B cell (primary cell): ENCODE data around the gene ATP6V1F. TPM values are rescaled to one million over a fixed set of nuclear protein-coding genes. Genes with fewer than 3 reads are reported as not detected.

Experiments
- ATAC-seq: fragments of 200-7000 bp; cut with Tn5 transposase; one replicate; pipeline ENCODE4 v1.10.0; 2021; ENCODE audit warnings: low read depth, mild to moderate bottlenecking, moderate number of reproducible peaks, moderate library complexity
- CTCF ChIA-PET: fragments of 350-600 bp; sonication (Branson Sonifier 250); formaldehyde crosslinking; loops from one replicate; lab custom pipeline; 2021; ENCODE audit warnings: antibody characterized with exemption, inconsistent platforms; lab: Charles Lee
- POLR2A ChIA-PET: fragments of 350-600 bp; sonication (Branson Sonifier 250); formaldehyde crosslinking; loops from one replicate; lab custom pipeline; 2021; ENCODE audit warnings: antibody characterized with exemption; lab: Charles Lee
- DNase-seq: peaks from one replicate; pipeline ENCODE4 v3.0.0; 2013
- H2AFZ ChIP-seq: 2 replicates; pipeline ENCODE4 v1.6.1; 2012; ENCODE audit warnings: mild to moderate bottlenecking, low read depth, low read length; ENCODE audit not compliant: insufficient read depth, poor library complexity, severe bottlenecking
- H3K27ac ChIP-seq, 2 donors: 1 replicate in 1 of 2; 2 replicates in 1 of 2; pipeline ENCODE4 v1.5.1; 2012 to 2013; ENCODE audit warnings: low read length in 2 of 2, mild to moderate bottlenecking in 2 of 2, moderate library complexity in 1 of 2
- H3K27me3 ChIP-seq, 4 experiments: fragments of 200-600 bp in 1 of 4; sonication (generic) in 1 of 4; replicated peaks in 1 of 4; 1 replicate in 2 of 4; 2 replicates in 2 of 4; pipeline versions ENCODE4 v1.6.1 to v1.7.0; 2013 to 2016; ENCODE audit warnings: low read length in 3 of 4, mild to moderate bottlenecking in 2 of 4, mixed read lengths in 1 of 4, moderate library complexity in 1 of 4; ENCODE audit not compliant: insufficient read depth in 4 of 4, control insufficient read depth in 3 of 4; ENCODE audit errors: control extremely low read depth in 1 of 4
- H3K36me3 ChIP-seq, 2 experiments: replicated peaks in 1 of 2; 1 replicate in 1 of 2; 2 replicates in 1 of 2; pipeline versions ENCODE4 v1.6.1 to v1.7.1; 2013; ENCODE audit warnings: low read length in 1 of 2; ENCODE audit not compliant: insufficient read depth in 2 of 2, control insufficient read depth in 1 of 2; ENCODE audit errors: control extremely low read depth in 1 of 2, extremely low read depth in 1 of 2
- H3K4me1 ChIP-seq, 2 donors: fragments of 200-600 bp in 1 of 2; sonication (generic) in 1 of 2; 1 replicate in 1 of 2; 2 replicates in 1 of 2; pipeline versions ENCODE4 v1.5.1 to v1.6.1; 2013 to 2017; ENCODE audit warnings: low read length in 2 of 2; ENCODE audit not compliant: control insufficient read depth in 2 of 2, insufficient read depth in 2 of 2
- H3K4me2 ChIP-seq: replicated peaks from 2 replicates; pipeline ENCODE3; 2012; ENCODE audit warnings: mild to moderate bottlenecking, low read depth, low read length; ENCODE audit not compliant: poor library complexity, severe bottlenecking
- H3K4me3 ChIP-seq, 5 experiments: fragments of 200-600 bp in 1 of 5; sonication (generic) in 1 of 5; 1 replicate in 3 of 5; 2 replicates in 2 of 5; pipeline versions ENCODE4 v1.5.1 to v1.7.0; 2011 to 2016; ENCODE audit warnings: low read length in 4 of 5, mild to moderate bottlenecking in 4 of 5, low read depth in 2 of 5, control low read depth in 1 of 5, moderate library complexity in 1 of 5; ENCODE audit not compliant: insufficient read depth in 1 of 5; ENCODE audit errors: control extremely low read depth in 1 of 5, extremely low read depth in 1 of 5
- H3K79me2 ChIP-seq: fragments of 200-600 bp; sonication (generic); one replicate; pipeline ENCODE4 v1.6.0; 2016; ENCODE audit warnings: low read length; ENCODE audit not compliant: control insufficient read depth, insufficient read depth
- H3K9ac ChIP-seq: fragments of 200-600 bp; sonication (generic); 2 replicates; pipeline ENCODE4 v1.6.1; 2017; ENCODE audit warnings: mild to moderate bottlenecking, low read length, moderate library complexity
- H3K9me3 ChIP-seq, 3 donors: one replicate each; pipeline versions ENCODE4 v1.6.1 to v1.7.1; 2013; ENCODE audit warnings: low read length in 2 of 3; ENCODE audit not compliant: control insufficient read depth in 2 of 3, insufficient read depth in 1 of 3; ENCODE audit errors: control extremely low read depth in 1 of 3
- H4K20me1 ChIP-seq: 2 replicates; pipeline ENCODE4 v1.6.0; 2012; ENCODE audit warnings: mild to moderate bottlenecking, low read length; ENCODE audit not compliant: insufficient read depth, control insufficient read depth, poor library complexity, severe bottlenecking
- H3K27ac Mint-ChIP-seq: one replicate; pipeline ENCODE4 v1.8.0; 2021; ENCODE audit warnings: mixed read lengths
- H3K27me3 Mint-ChIP-seq: one replicate; pipeline ENCODE4 v1.8.0; 2021; ENCODE audit warnings: mixed read lengths
- H3K4me1 Mint-ChIP-seq: one replicate; pipeline ENCODE4 v1.8.0; 2021; ENCODE audit warnings: mixed read lengths
- H3K4me3 Mint-ChIP-seq: one replicate; pipeline ENCODE4 v1.8.0; 2021; ENCODE audit warnings: mixed read lengths
- H3K9me3 Mint-ChIP-seq: one replicate; pipeline ENCODE4 v1.8.0; 2022; ENCODE audit warnings: mixed read lengths; ENCODE audit not compliant: insufficient read depth
- EZH2 ChIP-seq: IDR thresholded peaks from 2 replicates; pipeline ENCODE4 v1.6.1; 2012; ENCODE audit warnings: borderline replicate concordance, low read depth, mild to moderate bottlenecking, moderate library complexity, low read length; ENCODE audit not compliant: insufficient read depth, poor library complexity, severe bottlenecking
- WGBS: methylation state at CpG from one replicate; pipeline ENCODE4 v1.1.5; 2013; ENCODE audit warnings: missing lambda C conversion rate; ENCODE audit not compliant: insufficient coverage; 5-methylcytosine and 5-hydroxymethylcytosine counted together
- intact Hi-C: fragments of 100-400 bp; cut with micrococcal nuclease; formaldehyde crosslinking; loops from one replicate; pipeline ENCODE4 v1.10.0; 2022
- polyA plus RNA-seq: library from polyadenylated mRNA; depleted of rRNA; stranded (reverse); fragments of >200 nt; gene quantifications from 2 replicates; pipeline ENCODE4 v1.2.3, GENCODE V29; 2012
- total RNA-seq, 2 donors: library from RNA; stranded (reverse); fragments of 120-200 nt in 1 of 2; gene quantifications; 1 replicate in 1 of 2; 2 replicates in 1 of 2; pipeline versions ENCODE4 v1.2.3 to v1.2.4, GENCODE V29; 2013 to 2022
- TF ChIP-seq, protein P1 (sequence below): fragments of 200-600 bp; IDR thresholded peaks from one replicate; pipeline ENCODE4 v1.8.0; 2022; ENCODE audit warnings: antibody characterized with exemption, mild to moderate bottlenecking

Gene ATP6V1F
- total and polyA plus RNA-seq, 2 donors (not counting 1 experiment from before 2014, with no cell fraction given), result 81.7 to 198 TPM

DNA sequence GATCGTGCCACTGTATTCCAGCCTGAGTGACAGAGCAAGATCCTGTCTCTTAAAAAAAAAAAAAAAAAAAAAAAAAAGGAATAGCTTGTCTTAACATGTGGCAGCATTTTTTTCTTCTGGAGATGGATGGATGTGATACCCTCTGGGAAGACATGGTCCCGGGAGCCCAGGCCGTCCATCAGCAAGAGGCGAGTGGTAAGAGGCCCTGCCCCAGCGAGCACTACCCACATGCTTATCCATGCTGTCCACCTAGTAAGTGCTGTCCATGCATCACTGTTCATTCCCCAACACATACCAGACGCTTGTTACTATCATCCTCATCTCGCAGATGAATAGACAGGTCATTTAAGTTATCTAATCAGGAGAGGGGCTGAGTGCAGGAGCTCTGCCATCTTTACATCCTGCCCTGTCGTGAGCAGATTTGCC, 12.9 kb downstream of the ATP6V1F start:
- no peak overlapping the region for H3K27ac ChIP-seq
- H3K9ac ChIP-seq, result no peak overlapping the region
- no peak for ATAC-seq
- H3K36me3 ChIP-seq, result no peaks in the 10 kb centered on the region
- DNase-seq, result no peak
- TF ChIP-seq EZH2, result no peak
- TF ChIP-seq, protein P1, sequence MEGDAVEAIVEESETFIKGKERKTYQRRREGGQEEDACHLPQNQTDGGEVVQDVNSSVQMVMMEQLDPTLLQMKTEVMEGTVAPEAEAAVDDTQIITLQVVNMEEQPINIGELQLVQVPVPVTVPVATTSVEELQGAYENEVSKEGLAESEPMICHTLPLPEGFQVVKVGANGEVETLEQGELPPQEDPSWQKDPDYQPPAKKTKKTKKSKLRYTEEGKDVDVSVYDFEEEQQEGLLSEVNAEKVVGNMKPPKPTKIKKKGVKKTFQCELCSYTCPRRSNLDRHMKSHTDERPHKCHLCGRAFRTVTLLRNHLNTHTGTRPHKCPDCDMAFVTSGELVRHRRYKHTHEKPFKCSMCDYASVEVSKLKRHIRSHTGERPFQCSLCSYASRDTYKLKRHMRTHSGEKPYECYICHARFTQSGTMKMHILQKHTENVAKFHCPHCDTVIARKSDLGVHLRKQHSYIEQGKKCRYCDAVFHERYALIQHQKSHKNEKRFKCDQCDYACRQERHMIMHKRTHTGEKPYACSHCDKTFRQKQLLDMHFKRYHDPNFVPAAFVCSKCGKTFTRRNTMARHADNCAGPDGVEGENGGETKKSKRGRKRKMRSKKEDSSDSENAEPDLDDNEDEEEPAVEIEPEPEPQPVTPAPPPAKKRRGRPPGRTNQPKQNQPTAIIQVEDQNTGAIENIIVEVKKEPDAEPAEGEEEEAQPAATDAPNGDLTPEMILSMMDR, result no peak
- ChIA-PET POLR2A (interaction anchor here (0.6 to 0.8 kb wide), 2 partner anchors 16 to 347 kb away, joined by 3 to 4 read pairs; no protein-coding TSS in a partner anchor), CTCF (interaction anchor here (1.2 kb wide), 1 partner anchor 8 kb away, joined by 5 read pairs; no protein-coding TSS in a partner anchor)
- WGBS, result 96% methylated on average over 3 of the region's 8 CpGs
- H3K9me3 Mint-ChIP-seq, result no peaks in the 10 kb centered on the region
- peaks cover under 1% of the 10 kb centered on the region for H4K20me1 ChIP-seq
- H2AFZ ChIP-seq, result no peak overlapping the region
- peaks cover 0 to 4% (median under 1%) of the 10 kb centered on the region in 4 experiments for H3K27me3 ChIP-seq
- H3K9me3 ChIP-seq, result no peaks in the 10 kb centered on the region
- no peak overlapping the region for H3K4me3 ChIP-seq
- H3K4me1 ChIP-seq, result peaks cover 0 to 3% of the 10 kb centered on the region in 2 donors
- H3K4me2 ChIP-seq, result no peak overlapping the region
- H3K27ac Mint-ChIP-seq, result no peak overlapping the region
- no peak overlapping the region for H3K4me3 Mint-ChIP-seq
- peaks cover 2% of the 10 kb centered on the region for H3K4me1 Mint-ChIP-seq
- no peaks in the 10 kb centered on the region for H3K79me2 ChIP-seq
- peaks cover under 1% of the 10 kb centered on the region for H3K27me3 Mint-ChIP-seq
- intact Hi-C loops, result no loop called here

DNA sequence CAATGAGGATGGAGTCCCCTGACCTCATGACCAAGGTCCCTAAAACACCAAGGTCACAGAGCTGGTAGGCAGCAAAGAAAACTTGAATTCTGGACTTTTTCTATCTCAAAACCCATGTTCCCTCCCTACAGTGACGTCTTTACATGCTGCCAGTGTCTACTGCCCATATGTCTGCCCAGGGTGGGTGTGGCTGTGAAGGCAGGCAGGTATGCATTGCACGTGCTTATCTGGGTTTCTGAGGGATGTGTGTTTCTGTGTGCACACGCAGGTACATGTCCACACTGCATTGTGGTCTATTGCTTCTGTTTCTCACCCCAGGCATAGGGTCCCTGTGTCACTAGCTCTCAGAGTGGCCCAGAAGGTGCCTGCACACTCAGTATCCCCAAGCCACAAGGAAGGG, 13.5 kb downstream of the ATP6V1F start:
- H3K27ac Mint-ChIP-seq, result no peak overlapping the region
- 100% methylated on average over 1 of the region's 3 CpGs for WGBS
- DNase-seq, result no peak
- no peak for ATAC-seq
- H3K4me3 ChIP-seq, result no peak overlapping the region
- intact Hi-C loops, result no loop called here
- H3K4me1 ChIP-seq, result no peaks in the 10 kb centered on the region
- ChIA-PET POLR2A (no interaction called here), CTCF (no interaction called here)
- H3K9me3 Mint-ChIP-seq, result no peaks in the 10 kb centered on the region
- peaks cover 0 to 3% (median 0%) of the 10 kb centered on the region in 4 experiments for H3K27me3 ChIP-seq
- H3K27ac ChIP-seq, result no peak overlapping the region
- no peaks in the 10 kb centered on the region for H4K20me1 ChIP-seq
- no peak overlapping the region for H3K9ac ChIP-seq
- no peak overlapping the region for H3K4me3 Mint-ChIP-seq
- no peaks in the 10 kb centered on the region for H3K36me3 ChIP-seq
- no peak overlapping the region for H2AFZ ChIP-seq
- no peaks in the 10 kb centered on the region for H3K79me2 ChIP-seq
- H3K9me3 ChIP-seq, result no peaks in the 10 kb centered on the region
- no peaks in the 10 kb centered on the region for H3K27me3 Mint-ChIP-seq
- no peak overlapping the region for H3K4me2 ChIP-seq
- H3K4me1 Mint-ChIP-seq, result no peaks in the 10 kb centered on the region
- TF ChIP-seq EZH2, result no peak
- TF ChIP-seq, protein P1, result no peak
